Neuronal stem cell (in vitro differentiated cells): ENCODE data around the gene TUBGCP6.

Source experiments
- DNase-seq: peaks from one replicate; pipeline ENCODE4 v3.0.0-alpha.2; 2013; ENCODE audit warnings: low spot score
- H2AFZ ChIP-seq: one replicate; pipeline ENCODE4 v1.6.1; 2013; ENCODE audit warnings: mild to moderate bottlenecking, low read length, inconsistent platforms
- H2AK5ac ChIP-seq: 2 replicates; pipeline ENCODE4 v1.6.1; 2013; ENCODE audit warnings: low read depth, mild to moderate bottlenecking, inconsistent platforms, low read length, moderate library complexity, mixed read lengths
- H2BK120ac ChIP-seq: 2 replicates; pipeline ENCODE4 v1.6.1; 2013; ENCODE audit warnings: low read depth, mild to moderate bottlenecking, inconsistent platforms, low read length, moderate library complexity, mixed read lengths
- H2BK12ac ChIP-seq: one replicate; pipeline ENCODE4 v1.6.1; 2013; ENCODE audit warnings: low read length, inconsistent platforms
- H2BK15ac ChIP-seq: 2 replicates; pipeline ENCODE4 v1.6.1; 2013; ENCODE audit warnings: mild to moderate bottlenecking, low read length, inconsistent platforms, mixed read lengths
- H2BK5ac ChIP-seq: one replicate; pipeline ENCODE4 v1.6.1; 2013; ENCODE audit warnings: inconsistent platforms, mild to moderate bottlenecking, low read length, moderate library complexity
- H3K14ac ChIP-seq: one replicate; pipeline ENCODE4 v1.6.1; 2013; ENCODE audit warnings: low read length, inconsistent platforms
- H3K18ac ChIP-seq: 2 replicates; pipeline ENCODE4 v1.6.1; 2013; ENCODE audit warnings: low read length, inconsistent platforms
- H3K23ac ChIP-seq: 2 replicates; pipeline ENCODE4 v1.6.1; 2013; ENCODE audit warnings: low read depth, mild to moderate bottlenecking, mixed read lengths, low read length, inconsistent platforms; ENCODE audit not compliant: poor library complexity
- H3K27ac ChIP-seq: replicated peaks from 3 replicates; pipeline ENCODE4 v1.5.1; 2013; ENCODE audit warnings: low read length, inconsistent platforms
- H3K27me3 ChIP-seq, 3 experiments: 2 replicates each; pipeline ENCODE4 v1.6.1; 2013; ENCODE audit warnings: low read length in 3 of 3, mild to moderate bottlenecking in 2 of 3, inconsistent platforms in 1 of 3, low read depth in 1 of 3, mixed read lengths in 1 of 3, moderate library complexity in 1 of 3; ENCODE audit not compliant: control insufficient read depth in 3 of 3, insufficient read depth in 3 of 3
- H3K36me3 ChIP-seq, 2 donors: replicated peaks in 1 of 2; 2 replicates each; pipeline ENCODE4 v1.6.1; 2013; ENCODE audit warnings: low read length in 2 of 2; ENCODE audit not compliant: control insufficient read depth in 2 of 2, insufficient read depth in 2 of 2
- H3K4ac ChIP-seq: 2 replicates; pipeline ENCODE4 v1.6.1; 2013; ENCODE audit warnings: inconsistent platforms, mild to moderate bottlenecking, low read length, moderate library complexity
- H3K4me1 ChIP-seq, 2 donors: 1 replicate in 1 of 2; 2 replicates in 1 of 2; pipeline ENCODE4 v1.6.1; 2013; ENCODE audit warnings: low read length in 2 of 2, low read depth in 1 of 2; ENCODE audit not compliant: control insufficient read depth in 2 of 2, insufficient read depth in 1 of 2
- H3K4me2 ChIP-seq: one replicate; pipeline ENCODE4 v1.6.1; 2013; ENCODE audit warnings: mild to moderate bottlenecking, low read length, inconsistent platforms; ENCODE audit not compliant: insufficient read depth, poor library complexity, severe bottlenecking
- H3K4me3 ChIP-seq, 2 donors: 2 replicates each; pipeline ENCODE4 v1.5.1; 2013; ENCODE audit warnings: low read length in 2 of 2, mild to moderate bottlenecking in 2 of 2, inconsistent platforms in 1 of 2, moderate library complexity in 1 of 2
- H3K79me1 ChIP-seq: one replicate; pipeline ENCODE4 v1.6.1; 2013; ENCODE audit warnings: low read depth, mild to moderate bottlenecking, inconsistent platforms, low read length, moderate library complexity
- H3K9ac ChIP-seq: one replicate; pipeline ENCODE4 v1.6.1; 2013; ENCODE audit warnings: mild to moderate bottlenecking, low read depth, low read length, inconsistent platforms; ENCODE audit not compliant: poor library complexity
- H3K9me3 ChIP-seq, 2 donors: replicated peaks in 1 of 2; 2 replicates each; pipeline versions ENCODE3 to v1.6.1; 2013; ENCODE audit warnings: low read length in 2 of 2, mild to moderate bottlenecking in 2 of 2, inconsistent platforms in 1 of 2, low read depth in 1 of 2, mixed read lengths in 1 of 2, moderate library complexity in 1 of 2; ENCODE audit not compliant: control insufficient read depth in 2 of 2, insufficient read depth in 1 of 2
- H4K8ac ChIP-seq: one replicate; pipeline ENCODE4 v1.6.1; 2013; ENCODE audit warnings: low read depth, mild to moderate bottlenecking, inconsistent platforms, low read length, moderate library complexity
- H4K91ac ChIP-seq: one replicate; pipeline ENCODE4 v1.6.1; 2013; ENCODE audit warnings: low read length, low read depth, mild to moderate bottlenecking, inconsistent platforms; ENCODE audit not compliant: poor library complexity
- WGBS, 2 donors: extraction: QIAGEN DNeasy Blood & Tissue Kit; methylation state at CpG; one replicate each; pipeline ENCODE4 v1.1.7; 2013; ENCODE audit warnings: missing lambda C conversion rate in 2 of 2, mixed read lengths in 1 of 2; ENCODE audit not compliant: insufficient read length in 2 of 2, insufficient replicate concordance in 1 of 2; ENCODE audit errors: extremely low coverage in 2 of 2; 5-methylcytosine and 5-hydroxymethylcytosine counted together

The TUBGCP6 gene

DNA sequence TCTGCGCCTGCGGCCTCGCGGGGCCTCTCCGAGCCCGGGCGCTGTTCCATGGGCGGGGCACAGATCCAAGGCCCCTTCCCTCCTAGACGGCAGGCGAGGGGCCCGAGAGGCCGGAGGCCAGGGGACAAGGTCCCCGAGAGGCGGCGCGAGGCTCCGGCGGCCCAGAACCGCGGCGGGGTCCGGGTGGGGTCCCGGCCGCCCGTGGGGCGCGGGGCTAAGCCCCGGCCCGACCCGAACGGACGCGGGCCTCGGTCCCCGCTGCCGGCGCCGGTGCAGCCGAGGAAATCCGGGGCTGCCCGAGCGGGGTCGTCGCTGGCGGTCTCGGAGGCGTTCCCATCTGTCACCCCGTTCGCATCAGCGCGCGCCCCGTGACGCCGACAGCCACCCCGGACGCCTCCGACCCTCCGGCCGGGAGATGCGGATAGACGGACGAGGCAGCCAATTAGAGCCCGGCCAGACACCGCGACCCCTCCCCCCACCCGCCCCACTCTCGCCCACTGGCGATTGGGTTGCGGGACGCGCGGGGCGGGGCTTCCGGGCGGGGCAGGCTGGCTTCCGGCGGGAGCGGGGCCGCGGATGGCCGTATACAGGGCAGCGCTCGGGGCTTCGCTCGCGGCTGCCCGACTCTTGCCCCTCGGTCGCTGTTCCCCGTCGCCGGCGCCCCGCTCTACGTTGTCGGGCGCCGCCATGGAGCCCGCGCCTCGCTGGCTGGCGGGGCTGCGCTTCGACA is 44.2 kb downstream of the TUBGCP6 start, which contains the start of gene SELENOO:
Gene SELENOO (plus strand): TSS at position 551 of the 730 bp plus-strand sequence. CDS start 26 bp downstream, at position 577.
- DNase-seq = peak; percentile 87
- Histone ChIP-seq H3K4me3 (peak within 1 kb of the TSS; percentile 81 to 99), H3K9ac (peak within 1 kb of the TSS; percentile 96), H3K27me3 (no peaks in the 10 kb centered on the region), H2AK5ac (peak within 1 kb of the TSS; percentile 63), H3K23ac (peak within 1 kb of the TSS; percentile 80), H2BK120ac (no peak within 1 kb of the TSS), H3K14ac (no peak within 1 kb of the TSS), H3K4me2 (peak within 1 kb of the TSS; percentile 98), H2BK15ac (peak within 1 kb of the TSS; percentile 58), H3K4ac (no peak within 1 kb of the TSS), H3K36me3 (peaks cover 10 to 48% of the 10 kb centered on the region in 2 donors), H4K91ac (no peak within 1 kb of the TSS), H2BK5ac (peak within 1 kb of the TSS; percentile 75), H3K9me3 (peaks cover 0 to 14% of the 10 kb centered on the region in 2 donors), H3K79me1 (peaks cover 16% of the 10 kb centered on the region), H3K27ac (no peak within 1 kb of the TSS), H3K4me1 (peaks cover 10 to 13% of the 10 kb centered on the region in 2 donors), H4K8ac (no peak within 1 kb of the TSS), H2BK12ac (no peak within 1 kb of the TSS), H2AFZ (peak within 1 kb of the TSS; percentile 91), H3K18ac (peak within 1 kb of the TSS; percentile 87)
- WGBS, 2 donors = no CpG with 5 or more reads among the region's 105 CpGs

DNA sequence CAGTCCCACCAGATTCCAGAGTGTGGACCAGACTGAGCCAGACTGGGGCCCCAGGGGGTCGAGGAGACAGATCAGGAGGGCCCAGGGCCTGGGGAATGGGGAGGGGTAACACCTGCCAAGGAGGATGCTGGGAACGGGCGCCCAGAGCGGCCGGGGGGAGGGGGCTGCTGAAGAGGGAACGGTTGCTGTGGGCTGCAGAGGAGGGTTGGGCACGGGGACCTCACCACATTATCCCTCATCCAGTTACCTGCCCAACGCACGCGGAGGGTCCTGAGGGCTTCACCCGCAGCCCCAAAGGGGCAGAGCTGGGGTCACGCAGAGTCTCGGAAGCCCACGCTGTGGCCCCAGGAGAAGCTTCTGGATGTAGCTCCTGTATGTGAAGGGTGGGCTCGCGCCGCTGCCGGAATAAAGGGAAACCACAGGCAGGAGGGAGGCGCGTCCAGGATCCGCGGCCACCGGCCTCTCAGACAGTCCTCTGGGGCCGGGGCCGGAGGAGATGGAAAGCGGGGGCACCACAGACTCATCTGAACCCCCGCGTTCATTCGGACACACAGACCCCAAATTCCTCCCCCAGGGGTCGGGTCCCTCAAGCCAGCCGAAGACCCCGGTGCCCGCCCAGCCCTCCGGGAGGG is 44.9 kb downstream of the TUBGCP6 start:
- H3K9me3 ChIP-seq = peaks cover 0 to 14% of the 10 kb centered on the region in 2 donors

DNA sequence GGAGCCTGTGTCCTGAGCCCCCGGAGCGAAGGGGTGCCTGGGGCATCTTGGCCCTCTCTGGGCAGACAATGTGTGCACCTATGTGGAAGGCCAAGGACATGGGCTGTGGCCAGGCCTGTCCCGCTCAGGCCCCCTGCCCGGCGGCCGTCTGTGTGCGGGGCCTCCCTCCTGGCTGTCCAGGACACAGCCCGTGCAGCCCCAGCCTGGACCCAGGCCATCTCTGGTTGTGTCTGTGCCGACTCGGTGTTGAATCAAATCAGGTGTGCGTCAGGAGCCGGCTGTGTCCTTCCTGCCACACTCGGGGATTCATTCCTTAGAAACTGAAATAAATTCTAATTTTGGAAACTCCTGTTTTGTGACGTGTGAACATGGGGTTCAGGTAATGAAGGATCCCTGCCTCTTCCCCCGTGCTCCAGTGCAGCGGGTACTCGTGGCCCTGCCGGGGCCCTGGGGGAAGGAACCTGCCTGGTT is 45.5 kb downstream of the TUBGCP6 start:
- Histone ChIP-seq H2AFZ (no peak overlapping the region), H3K18ac (peak overlapping the region; percentile 45), H4K91ac (no peak overlapping the region), H4K8ac (no peak overlapping the region), H3K23ac (peak overlapping the region; percentile 73), H2AK5ac (peak overlapping the region; percentile 47), H3K27me3 (no peaks in the 10 kb centered on the region), H2BK5ac (no peak overlapping the region), H2BK12ac (no peak overlapping the region), H2BK120ac (no peak overlapping the region), H2BK15ac (no peak overlapping the region), H3K27ac (peak overlapping the region; percentile 23), H3K14ac (no peak overlapping the region), H3K4me3 (peak overlapping the region; percentile 9 to 81), H3K36me3 (peaks cover 18 to 49% of the 10 kb centered on the region in 2 donors), H3K4me1 (peaks cover 10 to 13% of the 10 kb centered on the region in 2 donors), H3K4ac (no peak overlapping the region), H3K79me1 (peaks cover 14% of the 10 kb centered on the region), H3K9me3 (peaks cover 2 to 14% of the 10 kb centered on the region in 2 donors), H3K4me2 (peak overlapping the region; percentile 98), H3K9ac (peak overlapping the region; percentile 21)
- DNase-seq = no peak
- no CpG with 5 or more reads among the region's 18 CpGs for WGBS, 2 donors

More for the DNA sequence above, 44.9 kb downstream of the TUBGCP6 start:
- peak overlapping the region; percentile 81 to 89 for H3K4me3 ChIP-seq
- peak overlapping the region; percentile 80 for H3K23ac ChIP-seq
- H3K4ac ChIP-seq = no peak overlapping the region
- H2BK5ac ChIP-seq = peak overlapping the region; percentile 24
- no peak overlapping the region for H3K14ac ChIP-seq
- H2BK15ac ChIP-seq = peak overlapping the region; percentile 58
- no peak overlapping the region for H4K91ac ChIP-seq
- no peak overlapping the region for H2BK12ac ChIP-seq
- no peak for DNase-seq
- peak overlapping the region; percentile 47 for H2AK5ac ChIP-seq
- H3K27me3 ChIP-seq = no peaks in the 10 kb centered on the region
- H3K18ac ChIP-seq = peak overlapping the region; percentile 87
- no CpG with 5 or more reads among the region's 34 CpGs for WGBS, 2 donors
- peaks cover 14% of the 10 kb centered on the region for H3K79me1 ChIP-seq
- H3K4me1 ChIP-seq = peaks cover 10 to 13% of the 10 kb centered on the region in 2 donors
- no peak overlapping the region for H2BK120ac ChIP-seq
- peak overlapping the region; percentile 91 for H2AFZ ChIP-seq
- no peak overlapping the region for H3K27ac ChIP-seq
- peak overlapping the region; percentile 88 for H3K9ac ChIP-seq
- peak overlapping the region; percentile 98 for H3K4me2 ChIP-seq
- H4K8ac ChIP-seq = no peak overlapping the region
- peaks cover 11 to 46% of the 10 kb centered on the region in 2 donors for H3K36me3 ChIP-seq

DNA sequence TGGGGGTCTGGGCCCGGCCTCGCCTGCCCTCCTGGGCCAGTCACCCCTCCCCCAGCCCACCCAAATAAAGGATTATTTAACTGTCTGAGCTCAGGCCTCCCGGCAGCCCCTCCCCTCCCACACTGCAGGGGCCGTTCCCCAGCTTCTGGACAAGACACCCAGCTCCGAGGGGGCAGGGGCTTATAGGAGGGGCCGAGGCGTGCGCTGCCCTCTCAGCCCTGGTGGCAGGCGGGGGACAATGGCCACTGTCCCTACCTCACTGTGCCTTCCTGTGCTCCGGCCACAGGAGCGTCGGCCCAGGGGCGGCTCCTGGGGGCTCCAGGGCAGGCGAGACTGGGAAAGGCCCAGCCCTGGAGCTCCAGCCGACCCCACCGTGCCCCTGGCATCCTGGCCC is 46.2 kb downstream of the TUBGCP6 start:
- H2BK5ac ChIP-seq = no peak overlapping the region
- peaks cover 10 to 13% of the 10 kb centered on the region in 2 donors for H3K4me1 ChIP-seq
- WGBS, 2 donors = no CpG with 5 or more reads among the region's 16 CpGs
- no peak overlapping the region for H3K18ac ChIP-seq
- peaks cover 15% of the 10 kb centered on the region for H3K79me1 ChIP-seq
- H3K9me3 ChIP-seq = peaks cover 2 to 11% of the 10 kb centered on the region in 2 donors
- no peak overlapping the region for H3K14ac ChIP-seq
- no peak overlapping the region for H3K4me3 ChIP-seq
- no peak overlapping the region for H3K23ac ChIP-seq
- H3K27me3 ChIP-seq = no peaks in the 10 kb centered on the region
- H3K4ac ChIP-seq = no peak overlapping the region
- H3K9ac ChIP-seq = no peak overlapping the region
- H4K91ac ChIP-seq = no peak overlapping the region
- no peak overlapping the region for H2BK120ac ChIP-seq
- H3K27ac ChIP-seq = no peak overlapping the region
- DNase-seq = no peak
- H3K4me2 ChIP-seq = no peak overlapping the region
- no peak overlapping the region for H2AK5ac ChIP-seq
- H2BK12ac ChIP-seq = no peak overlapping the region
- H4K8ac ChIP-seq = no peak overlapping the region
- H2AFZ ChIP-seq = no peak overlapping the region
- H2BK15ac ChIP-seq = no peak overlapping the region
- H3K36me3 ChIP-seq = peaks cover 22 to 49% of the 10 kb centered on the region in 2 donors
